GM12878 (cell line): ENCODE results near the gene CCDC9.

Experiments
- ASH2L ChIP-seq: fragments of 300-600, 200-600 bp; sonication (generic); IDR thresholded peaks from 2 replicates; pipeline ENCODE4 v1.6.1; 2017; ENCODE audit warnings: low read depth, mild to moderate bottlenecking, borderline replicate concordance
- CHD2 ChIP-seq: IDR thresholded peaks from 2 replicates; pipeline ENCODE4 v1.6.1; 2011; ENCODE audit warnings: low read depth, low read length, improper control_type of control experiment, borderline replicate concordance
- CTCF ChIP-seq, 3 experiments: IDR thresholded peaks in 2 of 3; conservative IDR thresholded peaks in 1 of 3; 2 replicates each; pipeline ENCODE4 v1.5.1; 2011; ENCODE audit warnings: low read depth in 3 of 3, low read length in 3 of 3, mild to moderate bottlenecking in 3 of 3, control low read depth in 2 of 3, moderate library complexity in 2 of 3, inconsistent platforms in 1 of 3, mixed read lengths in 1 of 3; ENCODE audit not compliant: control insufficient read depth in 2 of 3, insufficient read depth in 1 of 3; ENCODE audit errors: extremely low read depth in 1 of 3
- FOS ChIP-seq: IDR thresholded peaks from 3 replicates; pipeline ENCODE4 v1.6.1; 2011; ENCODE audit warnings: borderline replicate concordance; ENCODE audit not compliant: insufficient read length; ENCODE audit errors: extremely low read depth
- GABPA ChIP-seq: IDR thresholded peaks from 2 replicates; pipeline ENCODE4 v1.6.1; 2014; ENCODE audit warnings: antibody characterized with exemption, low read depth, mild to moderate bottlenecking, inconsistent platforms
- MYC ChIP-seq: IDR thresholded peaks from 2 replicates; pipeline ENCODE4 v1.6.1; 2011; ENCODE audit warnings: mild to moderate bottlenecking, low read length, moderate library complexity, inconsistent platforms; ENCODE audit not compliant: insufficient read depth, insufficient replicate concordance, insufficient read length, severe bottlenecking
- NR2F1 ChIP-seq: fragments of 450-650 bp; conservative IDR thresholded peaks from 2 replicates; pipeline ENCODE4 v1.6.1; 2017; ENCODE audit warnings: mild to moderate bottlenecking
- POLR2AphosphoS5 ChIP-seq: IDR thresholded peaks from 2 replicates; pipeline ENCODE4 v1.6.1; 2011; ENCODE audit warnings: mild to moderate bottlenecking, low read length, inconsistent platforms
- RAD21 ChIP-seq: IDR thresholded peaks from 2 replicates; pipeline ENCODE4 v1.6.1; 2011; ENCODE audit warnings: mild to moderate bottlenecking, low read depth, low read length, moderate library complexity; ENCODE audit not compliant: insufficient read depth
- SREBF2 ChIP-seq: IDR thresholded peaks from 2 replicates; pipeline ENCODE4 v1.6.1; 2012; ENCODE audit warnings: mild to moderate bottlenecking, low read length
- USF1 ChIP-seq: IDR thresholded peaks from 2 replicates; pipeline ENCODE4 v1.6.1; 2011; ENCODE audit warnings: borderline replicate concordance, low read depth, mild to moderate bottlenecking, moderate library complexity, mixed read lengths, low read length; ENCODE audit not compliant: insufficient read depth; ENCODE audit errors: extremely low read length
- ZNF217 ChIP-seq: fragments of 450-650 bp; IDR thresholded peaks from 2 replicates; pipeline ENCODE4 v1.6.1; 2017; ENCODE audit warnings: antibody characterized with exemption, mild to moderate bottlenecking

- no peak for TF ChIP-seq MYC
- no peak for TF ChIP-seq GABPA
- no peak for TF ChIP-seq SREBF2
- TF ChIP-seq CTCF (IDR thresholded peaks at IDR 0.05 in 2 of 3, conservative IDR thresholded peaks at IDR 0.05 in 1 of 3; ENCODE audit: control insufficient read depth in 2 of 3, extremely low read depth in 1 of 3, insufficient read depth in 1 of 3, low read depth in 3 of 3, low read length in 3 of 3), result no peak
- no peak for TF ChIP-seq NR2F1
- TF ChIP-seq USF1, result no peak
- no peak for TF ChIP-seq RAD21
- TF ChIP-seq ASH2L, result no peak
- TF ChIP-seq FOS, result no peak
- no peak for TF ChIP-seq ZNF217
- no peak for TF ChIP-seq CHD2
- TF ChIP-seq POLR2AphosphoS5, result no peak
Observed at GRCh38 chr19:47269596-47269995, 13.3 kb downstream of the CCDC9 start.
